HG03575 (cell line): ENCODE measurements around the gene SLC4A5.

Experiments used
- ATAC-seq: cut with Tn5 transposase; IDR thresholded peaks from one replicate; pipeline ENCODE4 v1.9.1; 2021; ENCODE audit not compliant: unreplicated experiment, insufficient number of reproducible peaks, low FRiP score; ENCODE audit errors: extremely low read depth

SLC4A5 gene

DNA sequence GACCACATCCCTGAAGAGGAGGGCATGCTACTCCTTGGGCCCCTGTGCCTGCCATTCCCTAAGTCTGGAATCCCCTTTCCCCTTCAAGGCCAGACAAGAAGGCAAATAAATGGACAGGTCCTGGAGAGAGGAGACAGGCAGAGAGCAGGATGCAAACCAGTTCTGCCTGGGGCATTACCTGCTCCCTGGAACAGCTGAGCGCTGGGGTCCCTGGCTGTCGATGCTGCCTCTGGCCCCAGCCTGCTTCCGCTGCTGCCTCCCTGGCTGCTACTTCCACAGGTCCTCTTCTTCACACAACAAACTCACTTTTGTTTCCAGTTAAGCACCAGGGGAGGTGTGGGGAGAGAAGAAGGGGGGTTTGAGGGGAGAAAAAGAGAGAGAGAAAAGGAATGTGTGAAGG is 53.1 kb downstream of the SLC4A5 start:
- ATAC-seq, result no peak

GRCh38 chr2:74286725-74287124 is 56.5 kb downstream of the SLC4A5 start:
- no peak for ATAC-seq

GRCh38 chr2:74281141-74281975 is 61.9 kb downstream of the SLC4A5 start:
- no peak for ATAC-seq

DNA sequence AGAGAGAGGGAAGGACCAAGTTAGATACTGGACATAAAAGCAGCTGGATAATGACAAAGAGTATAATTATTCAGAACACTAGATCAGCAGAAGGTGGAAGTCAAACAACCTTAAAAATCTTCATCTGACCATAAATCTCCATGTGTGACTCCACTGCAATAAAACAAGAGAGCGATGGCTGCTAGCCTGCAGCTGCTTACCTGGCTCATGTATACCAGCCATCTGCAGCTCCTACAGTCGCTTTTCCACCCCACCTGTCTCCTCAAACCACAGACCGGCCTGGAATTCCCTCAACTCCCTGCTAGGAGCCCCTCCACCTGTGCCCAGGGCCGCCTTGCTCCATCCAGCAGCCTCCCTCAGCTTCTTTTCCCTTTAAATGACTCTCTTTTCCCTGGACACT is 64.5 kb downstream of the SLC4A5 start:
- no peak for ATAC-seq

- no peak for ATAC-seq
Observed at GRCh38 chr2:74278176-74278575, 65.0 kb downstream of the SLC4A5 start.

DNA sequence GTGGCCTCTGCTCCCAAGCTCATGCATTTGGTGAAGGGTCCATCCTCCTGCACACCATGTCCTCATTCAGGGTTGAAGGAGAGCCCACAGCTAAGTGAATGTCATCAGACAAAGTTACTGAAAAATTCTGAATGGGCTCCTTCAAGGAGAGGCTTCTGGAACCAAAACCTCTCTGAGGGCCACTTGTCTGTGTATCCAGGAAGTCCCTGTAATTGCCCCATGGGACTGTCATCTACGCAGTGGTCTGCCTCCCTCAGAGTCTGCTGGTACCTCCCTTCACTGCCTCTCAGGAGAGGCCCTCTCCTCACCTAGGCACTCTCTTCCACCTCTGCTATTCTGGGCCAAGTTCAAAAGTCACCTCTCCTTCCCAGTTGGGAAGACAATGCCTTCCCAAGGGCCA is 68.0 kb downstream of the SLC4A5 start:
- no peak for ATAC-seq

DNA sequence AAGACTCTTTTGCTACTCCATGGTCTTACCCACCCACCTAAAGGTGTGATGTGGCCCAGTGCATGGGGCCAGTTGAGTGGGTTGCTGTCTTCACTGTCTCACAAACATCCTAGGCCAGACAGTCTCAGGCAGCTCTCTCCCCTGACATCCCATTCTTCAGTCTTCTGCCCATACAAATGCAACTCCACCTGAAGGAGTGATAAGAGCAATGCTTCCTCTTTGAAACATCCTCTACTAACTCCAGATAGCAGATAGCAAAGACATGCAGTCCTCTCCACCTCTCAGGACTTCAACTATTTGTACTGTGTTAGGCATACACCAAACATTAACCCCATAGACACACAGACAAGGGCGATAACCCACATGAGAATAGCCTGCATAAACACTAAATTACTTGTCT is 73.5 kb downstream of the SLC4A5 start:
- ATAC-seq, result no peak

GRCh38 chr2:74267068-74267467 is 76.1 kb downstream of the SLC4A5 start:
- no peak for ATAC-seq

GRCh38 chr2:74264281-74264680 is 78.9 kb downstream of the SLC4A5 start:
- ATAC-seq, result no peak

DNA sequence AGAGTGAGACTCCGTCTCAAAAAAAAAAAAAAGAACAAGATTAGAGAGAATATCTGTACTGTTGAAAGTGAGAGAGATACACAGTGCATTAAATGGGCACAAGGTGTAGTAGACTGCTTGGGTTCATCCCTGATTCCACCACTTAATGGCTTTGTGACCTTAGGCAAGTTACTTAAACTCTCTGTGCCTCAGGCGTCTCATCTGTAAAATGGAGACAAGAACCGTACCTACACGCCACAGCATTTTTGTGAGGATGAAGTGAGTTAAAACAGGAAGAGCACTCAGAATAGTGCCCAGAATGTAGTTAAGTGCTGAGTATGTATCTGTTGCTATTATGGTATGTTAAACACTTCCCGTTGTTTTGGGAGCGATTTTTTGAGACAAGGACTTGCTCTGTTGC is 80.5 kb downstream of the SLC4A5 start:
- ATAC-seq, result no peak

DNA sequence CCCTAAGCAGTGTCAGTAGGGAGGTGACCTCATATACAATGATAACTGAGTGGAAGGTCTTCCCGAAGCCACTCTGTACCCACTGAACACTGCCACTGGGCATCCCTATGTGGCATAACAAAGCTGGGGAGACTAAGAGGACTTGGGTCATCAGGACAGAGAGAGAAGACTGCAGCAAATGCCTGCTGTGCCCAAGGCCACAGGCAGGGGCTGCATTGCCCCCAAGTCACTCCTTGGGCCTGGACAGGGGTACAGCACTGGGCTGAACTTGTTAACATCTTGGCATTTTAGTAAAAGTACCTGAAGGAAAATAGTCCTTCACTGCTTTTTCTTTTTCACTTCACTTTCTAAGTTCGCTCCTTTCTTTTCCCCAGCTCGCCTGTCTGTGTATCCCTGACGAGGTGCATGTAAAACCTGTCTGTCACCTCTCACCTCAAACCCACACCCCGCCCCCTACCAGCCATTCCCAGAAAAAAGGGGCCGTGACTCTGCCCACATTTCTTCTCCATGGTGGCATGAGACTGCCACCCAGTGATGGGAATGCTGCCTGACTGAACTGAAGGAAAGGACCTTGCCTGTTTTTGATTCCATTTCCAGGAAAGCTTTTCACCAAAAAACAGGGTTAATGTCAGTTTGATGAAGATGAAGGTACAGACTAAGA is 81.9 kb downstream of the SLC4A5 start:
- ATAC-seq, result no peak

DNA sequence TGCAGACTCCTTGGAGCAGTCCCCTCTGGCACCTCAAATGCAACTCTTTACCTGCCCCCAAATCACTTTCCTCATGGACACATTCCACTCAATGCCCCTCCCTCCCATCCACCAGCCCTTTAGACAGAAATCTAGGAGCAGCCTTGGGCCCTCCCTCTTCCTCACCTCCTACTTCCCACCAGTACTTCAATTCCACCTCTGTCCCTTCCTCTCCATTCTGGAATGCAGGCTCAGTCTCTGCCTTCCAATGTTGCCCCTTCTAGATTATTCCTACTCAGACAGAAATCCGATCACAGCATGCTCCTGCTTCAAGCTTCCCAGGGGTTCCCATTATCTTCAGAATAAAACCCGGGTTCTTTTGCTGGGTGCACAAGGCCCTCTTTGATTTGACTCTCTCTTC is 82.7 kb downstream of the SLC4A5 start:
- ATAC-seq, result no peak

DNA sequence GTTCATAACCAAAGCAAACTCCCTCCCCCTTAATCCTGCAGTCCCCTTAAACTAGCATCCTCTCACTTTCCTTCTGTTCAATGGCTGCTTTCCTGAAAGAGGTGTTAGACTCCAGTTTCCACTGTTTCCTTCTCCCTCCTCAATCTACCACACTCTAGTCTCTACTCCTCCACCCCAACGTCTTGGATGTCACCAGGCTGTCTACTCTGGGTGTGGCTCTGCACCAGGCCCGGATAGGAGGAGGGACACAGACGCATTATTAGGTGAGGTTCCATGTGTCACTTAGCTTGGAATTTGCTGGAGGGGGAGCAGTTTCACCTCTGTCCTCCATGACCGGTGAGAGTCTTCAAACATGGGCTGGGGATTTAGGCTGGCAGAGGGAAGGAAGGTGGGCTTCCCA is 83.5 kb downstream of the SLC4A5 start:
- ATAC-seq, result no peak

- ATAC-seq, result no peak
Observed at GRCh38 chr2:74259191-74259590, 84.0 kb downstream of the SLC4A5 start.

DNA sequence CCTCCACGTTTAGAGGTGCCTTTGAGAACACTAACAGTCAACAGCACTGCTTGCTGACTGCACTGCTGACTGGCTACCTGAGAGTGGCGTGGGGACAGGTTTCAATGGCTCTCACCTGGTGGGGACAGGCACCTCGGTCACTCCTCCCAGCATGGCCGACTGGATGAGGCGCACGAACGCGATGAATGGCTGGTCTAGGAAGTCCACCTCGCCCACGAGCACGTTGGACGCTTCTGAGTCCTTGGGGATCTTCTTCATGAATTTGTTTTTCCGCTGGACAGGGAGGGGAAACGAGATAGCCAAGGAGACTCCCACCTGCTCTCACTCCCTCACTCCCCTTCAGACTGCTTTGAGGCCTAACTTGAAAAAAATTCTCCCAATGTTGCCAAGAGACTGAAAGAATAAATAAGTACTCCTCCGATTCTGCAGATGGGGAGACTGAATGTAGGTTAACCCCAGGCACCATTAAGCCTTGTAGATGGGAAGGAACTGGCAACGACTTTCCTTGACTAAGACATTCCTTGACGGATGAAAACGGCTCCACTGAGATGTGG is 87.5 kb downstream of the SLC4A5 start:
- ATAC-seq, result no peak

DNA sequence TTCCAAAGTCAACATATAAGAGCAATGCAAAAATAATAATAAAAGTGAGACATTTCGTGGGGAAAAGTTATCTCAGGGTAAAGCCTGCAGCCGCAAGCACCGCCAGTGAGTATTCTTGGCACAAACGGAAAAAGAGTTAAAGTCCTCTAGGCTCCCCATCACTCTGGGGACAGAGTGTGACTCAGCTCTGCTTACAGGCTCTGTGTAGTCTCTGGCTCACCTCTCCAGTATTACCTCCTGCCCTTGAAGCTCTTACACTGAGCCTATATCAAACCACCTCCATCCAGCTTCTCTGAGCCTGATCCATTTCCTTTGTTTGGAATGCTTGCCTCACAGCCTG is 89.3 kb downstream of the SLC4A5 start:
- ATAC-seq, result no peak

DNA sequence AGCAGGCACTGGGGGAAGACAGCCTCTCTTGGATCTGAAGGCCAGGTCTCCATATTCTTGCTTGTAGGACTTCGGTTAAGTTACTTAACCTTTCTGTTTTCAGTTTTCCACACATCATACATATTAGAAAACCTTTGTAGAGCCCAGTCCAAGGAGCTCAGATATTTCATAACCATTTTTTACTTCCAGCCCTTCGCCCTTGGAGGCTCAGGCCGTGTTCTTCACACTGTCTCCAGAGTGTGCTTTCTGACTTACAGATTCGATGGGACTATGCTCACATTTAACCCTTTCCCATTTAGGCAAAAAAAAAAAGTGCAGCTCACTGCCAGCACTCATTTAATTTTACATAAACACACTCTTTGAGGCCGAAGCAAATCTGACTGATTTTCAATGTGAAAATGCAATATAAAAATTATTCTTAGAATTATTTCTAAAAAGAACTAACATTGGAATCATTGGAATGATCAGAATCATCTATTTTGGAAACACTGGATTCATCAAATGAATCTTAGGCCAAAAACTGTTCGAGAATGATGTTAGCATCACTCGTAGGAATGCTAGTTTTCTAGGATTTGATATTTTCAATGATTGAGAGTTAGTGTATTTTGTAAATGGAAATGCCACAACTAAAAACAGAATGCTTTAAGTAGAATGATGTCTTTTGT is 89.8 kb downstream of the SLC4A5 start:
- ATAC-seq, result no peak

- no peak for ATAC-seq
Observed at GRCh38 chr2:74252862-74253261, 90.4 kb downstream of the SLC4A5 start.

DNA sequence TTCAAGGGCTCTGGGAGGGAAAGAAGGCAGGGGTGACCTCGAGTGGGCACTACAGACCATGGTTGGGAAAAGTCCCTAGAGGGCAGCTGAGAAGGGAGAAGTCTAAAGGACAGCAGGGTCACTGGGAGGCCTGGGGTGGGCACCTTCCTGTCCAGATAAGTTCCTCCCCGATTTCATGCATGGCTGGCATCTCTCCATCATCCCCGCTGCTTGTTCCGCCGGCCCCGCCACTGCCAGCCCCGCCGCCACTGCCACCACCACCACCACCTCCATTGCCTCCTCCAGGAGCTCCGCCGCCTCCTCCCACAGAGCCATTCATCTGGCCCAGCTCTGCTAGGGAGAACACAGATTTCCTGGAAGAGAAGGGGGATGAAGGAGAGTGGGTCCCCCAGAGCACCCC is 91.2 kb downstream of the SLC4A5 start:
- no peak for ATAC-seq

- no peak for ATAC-seq
Observed at GRCh38 chr2:74250189-74250631, 93.0 kb downstream of the SLC4A5 start.
